GM12878 (cell line): ENCODE results near the gene RAG1. TPM values are rescaled to one million over a fixed set of nuclear protein-coding genes. Genes with fewer than 3 reads are reported as not detected.

Experiments
- ATAC-seq: fragments of 200-7000 bp; cut with Tn5 transposase; 3 replicates; pipeline ENCODE4 v1.9.1; 2020; ENCODE audit warnings: mild to moderate bottlenecking, moderate library complexity
- BruUV-seq: library from RNA; stranded (reverse); fragments of 400-500 nt; replicated peaks from 2 replicates; lab custom pipeline; 2021; lab: Mats Ljungman, UMichigan
- CTCF ChIA-PET: fragments of 300-600 bp; sonication (Branson Sonifier 250); formaldehyde crosslinking; extraction: SDS; loops from one replicate; lab custom pipeline; 2021; ENCODE audit warnings: inconsistent platforms; lab: Yijun Ruan, JAX
- POLR2A ChIA-PET: fragments of 350-600 bp; formaldehyde crosslinking; extraction: SDS; loops from one replicate; lab custom pipeline; 2021; ENCODE audit warnings: inconsistent platforms; lab: Charles Lee
- RAD21 ChIA-PET: fragments of 300-600 bp; sonication (Branson Sonifier 250); formaldehyde crosslinking; loops from one replicate; lab custom pipeline; 2023; ENCODE audit warnings: antibody characterized with exemption; ENCODE audit not compliant: unreplicated experiment; lab: Charles Lee
- SMC1A ChIA-PET: fragments of 300-600 bp; sonication (Branson Sonifier 250); formaldehyde crosslinking; loops from one replicate; lab custom pipeline; 2023; ENCODE audit not compliant: unreplicated experiment, uncharacterized antibody; lab: Charles Lee
- DNase-seq: peaks from one replicate; pipeline ENCODE4 v3.0.0-alpha.2; 2011; ENCODE audit warnings: low read depth, low spot score
- FAIRE-seq: peaks from 3 replicates; lab custom pipeline; 2011; peaks lifted over from hg19 to GRCh38; lab: Jason Lieb, UNC
- H2AFZ ChIP-seq: 2 replicates; pipeline ENCODE4 v1.6.0; 2011; ENCODE audit warnings: low read depth, low read length, control low read depth; ENCODE audit not compliant: control insufficient read depth
- H3K27ac ChIP-seq: 2 replicates; pipeline ENCODE4 v1.5.1; 2011; ENCODE audit warnings: control low read depth; ENCODE audit not compliant: control insufficient read depth, insufficient read depth
- H3K27me3 ChIP-seq, 2 experiments: replicated peaks in 1 of 2; 2 replicates each; pipeline versions ENCODE4 v1.6.0 to v1.6.1; 2011; ENCODE audit warnings: low read length in 1 of 2; ENCODE audit not compliant: control insufficient read depth in 2 of 2, insufficient read depth in 2 of 2
- H3K36me3 ChIP-seq, 2 experiments: 2 replicates each; pipeline ENCODE4 v1.5.1; 2011; ENCODE audit warnings: low read length in 1 of 2; ENCODE audit not compliant: control insufficient read depth in 2 of 2, insufficient read depth in 2 of 2
- H3K4me1 ChIP-seq: 2 replicates; pipeline ENCODE4 v1.6.1; 2011; ENCODE audit warnings: mild to moderate bottlenecking, low read length, moderate library complexity, mixed read lengths; ENCODE audit not compliant: control insufficient read depth, insufficient read depth
- H3K4me2 ChIP-seq: 2 replicates; pipeline ENCODE4 v1.6.0; 2011; ENCODE audit warnings: control low read depth; ENCODE audit not compliant: control insufficient read depth, insufficient read depth
- H3K4me3 ChIP-seq: fragments of 200-600 bp; sonication (generic); 2 replicates; pipeline ENCODE4 v1.5.1; 2016
- H3K79me2 ChIP-seq: 2 replicates; pipeline ENCODE4 v1.6.0; 2011; ENCODE audit warnings: low read length; ENCODE audit not compliant: control insufficient read depth, insufficient read depth
- H3K9ac ChIP-seq: 2 replicates; pipeline ENCODE4 v1.8.0; 2011; ENCODE audit warnings: low read length, control low read depth, mixed read lengths; ENCODE audit not compliant: control insufficient read depth, insufficient read depth
- H3K9me3 ChIP-seq: replicated peaks from 3 replicates; pipeline ENCODE4 v1.5.1; 2011; ENCODE audit warnings: mild to moderate bottlenecking, low read length; ENCODE audit not compliant: control insufficient read depth, insufficient read depth
- H4K20me1 ChIP-seq: 2 replicates; pipeline ENCODE4 v1.6.0; 2011; ENCODE audit not compliant: control insufficient read depth, insufficient read depth
- ASH2L ChIP-seq: fragments of 300-600, 200-600 bp; sonication (generic); IDR thresholded peaks from 2 replicates; pipeline ENCODE4 v1.6.1; 2017; ENCODE audit warnings: low read depth, mild to moderate bottlenecking, borderline replicate concordance
- CEBPZ ChIP-seq: fragments of 150-350 bp; IDR thresholded peaks from 2 replicates; pipeline ENCODE4 v1.6.1; 2016; ENCODE audit warnings: low read depth, low read length
- ESRRA ChIP-seq: IDR thresholded peaks from 2 replicates; pipeline ENCODE4 v1.6.1; 2012; ENCODE audit warnings: mild to moderate bottlenecking, low read length, improper control_type of control experiment
- NR2C2 ChIP-seq: IDR thresholded peaks from 2 replicates; pipeline ENCODE4 v1.6.1; 2011; ENCODE audit warnings: borderline replicate concordance, low read depth; ENCODE audit not compliant: control insufficient read depth, insufficient read length
- RAD21 ChIP-seq: IDR thresholded peaks from 2 replicates; pipeline ENCODE4 v1.6.1; 2011; ENCODE audit warnings: mild to moderate bottlenecking, low read depth, low read length, moderate library complexity; ENCODE audit not compliant: insufficient read depth
- SMAD1 ChIP-seq: fragments of 450-650 bp; IDR thresholded peaks from 2 replicates; pipeline ENCODE4 v1.6.1; 2018; ENCODE audit warnings: mild to moderate bottlenecking, low read depth; ENCODE audit not compliant: partially characterized antibody
- SUPT20H ChIP-seq: IDR thresholded peaks from 2 replicates; pipeline ENCODE4 v1.6.1; 2011; ENCODE audit warnings: low read depth, mild to moderate bottlenecking, low read length, moderate library complexity, borderline replicate concordance; ENCODE audit not compliant: control insufficient read depth
- ZNF217 ChIP-seq: fragments of 450-650 bp; IDR thresholded peaks from 2 replicates; pipeline ENCODE4 v1.6.1; 2017; ENCODE audit warnings: antibody characterized with exemption, mild to moderate bottlenecking
- WGBS: methylation state at CpG from one replicate; pipeline ENCODE4 v1.1.6; 2016; ENCODE audit warnings: low lambda C conversion rate; ENCODE audit not compliant: insufficient replicate concordance, insufficient coverage; ENCODE audit errors: missing lambda C conversion rate; 5-methylcytosine and 5-hydroxymethylcytosine counted together
- in situ Hi-C: fragments of 300-500 bp; cut with MboI; formaldehyde crosslinking; loops from 9 replicates; pipeline ENCODE4 v1.14.3; 2018; ENCODE audit warnings: mixed read lengths
- intact Hi-C: fragments of 100-400 bp; cut with micrococcal nuclease; formaldehyde crosslinking; loops from one replicate; pipeline ENCODE4 v1.14.2; 2022; ENCODE audit not compliant: unreplicated experiment
- polyA plus RNA-seq, 11 experiments: library from polyadenylated mRNA; depleted of rRNA in 4 of 11; unstranded in 6 of 11; stranded (reverse) in 5 of 11; fragments of >200 nt; fragmentation: Nextera tagmentation in 4 of 11; fragmentation: Illumina TruSeq in 1 of 11; extraction: Ambion mirVana in 4 of 11; extraction: Trizol in 1 of 11; gene quantifications; 1 replicate in 1 of 11; 2 replicates in 10 of 11; pipeline versions ENCODE4 v1.2.1 to v1.2.3, GENCODE V29; 2011 to 2016; ENCODE audit warnings: inconsistent platforms in 2 of 11, missing spikeins in 2 of 11, low read depth in 1 of 11
- total RNA-seq, 4 experiments: library from RNA; depleted of rRNA in 3 of 4; stranded (reverse); fragments of >200 nt in 3 of 4; fragmentation: Illumina TruSeq in 1 of 4; extraction: Trizol in 1 of 4; gene quantifications; 2 replicates each; pipeline versions ENCODE4 v1.2.1 to v1.2.3, GENCODE V29; 2013 to 2021

RAG1 gene
- total and polyA plus RNA-seq, 10 of the 15 experiments (the other 5 are each of a cell fraction or from before 2014, with no cell fraction given) = 0.01 to 0.44 (median 0.05) TPM; not detected in 3

- no peak overlapping the region for H3K27ac ChIP-seq
- FAIRE-seq = no peak
- peaks cover 0 to 3% of the 10 kb centered on the region in 2 experiments; a peak in 2 of 4 replicates for H3K27me3 ChIP-seq
- H3K79me2 ChIP-seq = no peaks in the 10 kb centered on the region
- no peak overlapping the region for H2AFZ ChIP-seq
- H3K4me3 ChIP-seq = no peak overlapping the region
- H3K36me3 ChIP-seq = no peaks in the 10 kb centered on the region
- SMC1A ChIA-PET = interaction anchor here (1.1 to 1.2 kb wide), 2 partner anchors 10 to 13 kb away, joined by 3 read pairs; no protein-coding TSS in a partner anchor
- in situ Hi-C loops = no loop called here
- H3K4me1 ChIP-seq = no peaks in the 10 kb centered on the region
- CTCF ChIA-PET = no interaction called here
- DNase-seq = no peak
- RAD21 ChIA-PET = interaction anchor here (1.5 kb wide), 1 partner anchor 326 kb away, joined by 3 read pairs; no protein-coding TSS in a partner anchor
- no TSS peak for BruUV-seq
- no peak overlapping the region for H3K9ac ChIP-seq
- no peak overlapping the region for H3K4me2 ChIP-seq
- POLR2A ChIA-PET = no interaction called here
- H3K9me3 ChIP-seq = no peaks in the 10 kb centered on the region
- ATAC-seq = no peak
- intact Hi-C loops = no loop called here
- 2% methylated on average over 3 of the region's 3 CpGs for WGBS
- no peak for TF ChIP-seq ZNF217
- TF ChIP-seq SMAD1 = no peak
- no peak for TF ChIP-seq ASH2L
- TF ChIP-seq CEBPZ = no peak
- TF ChIP-seq RAD21 = no peak
- no peak for TF ChIP-seq SUPT20H
- TF ChIP-seq NR2C2 = no peak
- no peak for TF ChIP-seq ESRRA
- H4K20me1 ChIP-seq = no peaks in the 10 kb centered on the region
Observed at GRCh38 chr11:36618363-36619047, 50.7 kb downstream of the RAG1 start.
